IPS-18a (cell line): ENCODE measurements around the gene STAG1.
"Not testable (repeated sequence)": the region's sequence is repeated elsewhere in the genome, so short reads cannot be mapped to it uniquely, and the experiment has no call there.

Experiments
- H3K27ac ChIP-seq: one replicate; pipeline ENCODE4 v1.5.1; 2013; ENCODE audit warnings: low read length
- H3K27me3 ChIP-seq: one replicate; pipeline ENCODE4 v1.6.1; 2013; ENCODE audit warnings: mild to moderate bottlenecking, low read length; ENCODE audit not compliant: control insufficient read depth, insufficient read depth
- H3K36me3 ChIP-seq: one replicate; pipeline ENCODE4 v1.6.1; 2013; ENCODE audit warnings: low read depth, low read length; ENCODE audit not compliant: control insufficient read depth
- H3K4me1 ChIP-seq: one replicate; pipeline ENCODE4 v1.6.1; 2013; ENCODE audit warnings: low read depth, low read length; ENCODE audit not compliant: control insufficient read depth
- H3K4me3 ChIP-seq: one replicate; pipeline ENCODE4 v1.5.1; 2013; ENCODE audit warnings: low read length
- H3K9ac ChIP-seq: one replicate; pipeline ENCODE4 v1.6.1; 2013; ENCODE audit warnings: mild to moderate bottlenecking, low read length, moderate library complexity
- H3K9me3 ChIP-seq: one replicate; pipeline ENCODE4 v1.6.1; 2013; ENCODE audit warnings: low read depth, low read length; ENCODE audit not compliant: control insufficient read depth

The STAG1 gene

GRCh38 chr3:136758160-136759102, 6.3 kb upstream of the STAG1 start:
- H3K4me1 ChIP-seq, H3K27me3 ChIP-seq, H3K4me3 ChIP-seq, H3K36me3 ChIP-seq, H3K9me3 ChIP-seq, H3K27ac ChIP-seq, H3K9ac ChIP-seq: not testable (repeated sequence)

- Histone ChIP-seq H3K9ac (no peak overlapping the region), H3K27me3 (no peaks in the 10 kb centered on the region), H3K4me1 (peaks cover 14% of the 10 kb centered on the region), H3K36me3 (no peaks in the 10 kb centered on the region), H3K4me3 (no peak overlapping the region), H3K27ac (no peak overlapping the region), H3K9me3 (no peaks in the 10 kb centered on the region)
Measured at GRCh38 chr3:136755192-136755591, 3.0 kb upstream of the STAG1 start.

GRCh38 chr3:136753326-136753939, 1.3 kb upstream of the STAG1 start:
- H3K27ac ChIP-seq = peak overlapping the region; percentile 96
- H3K9ac ChIP-seq = peak overlapping the region; percentile 97
- H3K27me3 ChIP-seq = no peaks in the 10 kb centered on the region
- H3K36me3 ChIP-seq = no peaks in the 10 kb centered on the region
- peaks cover 26% of the 10 kb centered on the region for H3K4me1 ChIP-seq
- H3K9me3 ChIP-seq = no peaks in the 10 kb centered on the region
- peak overlapping the region; percentile 89 for H3K4me3 ChIP-seq

GRCh38 chr3:136752422-136753325, 496 bp upstream of the STAG1 start:
- Histone ChIP-seq H3K36me3 (no peaks in the 10 kb centered on the region), H3K27me3 (no peaks in the 10 kb centered on the region), H3K4me1 (peaks cover 26% of the 10 kb centered on the region), H3K27ac (peak overlapping the region; percentile 96), H3K9me3 (no peaks in the 10 kb centered on the region), H3K4me3 (peak overlapping the region; percentile 89), H3K9ac (peak overlapping the region; percentile 97)

GRCh38 chr3:136751316-136752171, 634 bp downstream of the STAG1 start:
- no peaks in the 10 kb centered on the region for H3K36me3 ChIP-seq
- H3K4me1 ChIP-seq = peaks cover 26% of the 10 kb centered on the region
- peak overlapping the region; percentile 87 for H3K27ac ChIP-seq
- H3K9me3 ChIP-seq = no peaks in the 10 kb centered on the region
- no peaks in the 10 kb centered on the region for H3K27me3 ChIP-seq
- peak overlapping the region; percentile 96 for H3K9ac ChIP-seq
- peak overlapping the region; percentile 94 for H3K4me3 ChIP-seq

- H3K4me1 ChIP-seq = peaks cover 26% of the 10 kb centered on the region
- H3K9ac ChIP-seq = peak overlapping the region; percentile 96
Measured at GRCh38 chr3:136750897-136751315, 1.3 kb downstream of the STAG1 start.

GRCh38 chr3:136750209-136750896, 1.8 kb downstream of the STAG1 start:
- H3K36me3 ChIP-seq = no peaks in the 10 kb centered on the region
- H3K9ac ChIP-seq = peak overlapping the region; percentile 96
- H3K27ac ChIP-seq = peak overlapping the region; percentile 71
- no peaks in the 10 kb centered on the region for H3K9me3 ChIP-seq
- no peaks in the 10 kb centered on the region for H3K27me3 ChIP-seq
- peak overlapping the region; percentile 94 for H3K4me3 ChIP-seq
- H3K4me1 ChIP-seq = peaks cover 26% of the 10 kb centered on the region

More at GRCh38 chr3:136750897-136751315, 1.3 kb downstream of the STAG1 start:
- H3K4me3 ChIP-seq = peak overlapping the region; percentile 94
- H3K36me3 ChIP-seq = no peaks in the 10 kb centered on the region
- H3K9me3 ChIP-seq = no peaks in the 10 kb centered on the region
- no peaks in the 10 kb centered on the region for H3K27me3 ChIP-seq
- H3K27ac ChIP-seq = peak overlapping the region; percentile 87

- H3K9ac ChIP-seq = not testable (repeated sequence)
Measured at GRCh38 chr3:136749602-136750001, 2.6 kb downstream of the STAG1 start.

GRCh38 chr3:136749091-136749490, 3.1 kb downstream of the STAG1 start:
- no peak overlapping the region for H3K4me3 ChIP-seq
- no peak overlapping the region for H3K9ac ChIP-seq
- H3K27ac ChIP-seq = peak overlapping the region; percentile 43

More at GRCh38 chr3:136749602-136750001, 2.6 kb downstream of the STAG1 start:
- not testable (repeated sequence) for H3K4me3 ChIP-seq, H3K27me3 ChIP-seq, H3K9me3 ChIP-seq, H3K27ac ChIP-seq, H3K36me3 ChIP-seq
- H3K4me1 ChIP-seq = peaks cover 26% of the 10 kb centered on the region

GRCh38 chr3:136745916-136746315, 6.3 kb downstream of the STAG1 start:
- peaks cover 19% of the 10 kb centered on the region for H3K4me1 ChIP-seq
- no peak overlapping the region for H3K27ac ChIP-seq
- no peaks in the 10 kb centered on the region for H3K27me3 ChIP-seq
- H3K9me3 ChIP-seq = no peaks in the 10 kb centered on the region
- no peak overlapping the region for H3K4me3 ChIP-seq
- H3K36me3 ChIP-seq = no peaks in the 10 kb centered on the region
- no peak overlapping the region for H3K9ac ChIP-seq

More at GRCh38 chr3:136749091-136749490, 3.1 kb downstream of the STAG1 start:
- H3K4me1 ChIP-seq = peaks cover 26% of the 10 kb centered on the region
- H3K36me3 ChIP-seq = no peaks in the 10 kb centered on the region
- no peaks in the 10 kb centered on the region for H3K9me3 ChIP-seq
- no peaks in the 10 kb centered on the region for H3K27me3 ChIP-seq
